ENCODE data around the gene MYH10.

DNA sequence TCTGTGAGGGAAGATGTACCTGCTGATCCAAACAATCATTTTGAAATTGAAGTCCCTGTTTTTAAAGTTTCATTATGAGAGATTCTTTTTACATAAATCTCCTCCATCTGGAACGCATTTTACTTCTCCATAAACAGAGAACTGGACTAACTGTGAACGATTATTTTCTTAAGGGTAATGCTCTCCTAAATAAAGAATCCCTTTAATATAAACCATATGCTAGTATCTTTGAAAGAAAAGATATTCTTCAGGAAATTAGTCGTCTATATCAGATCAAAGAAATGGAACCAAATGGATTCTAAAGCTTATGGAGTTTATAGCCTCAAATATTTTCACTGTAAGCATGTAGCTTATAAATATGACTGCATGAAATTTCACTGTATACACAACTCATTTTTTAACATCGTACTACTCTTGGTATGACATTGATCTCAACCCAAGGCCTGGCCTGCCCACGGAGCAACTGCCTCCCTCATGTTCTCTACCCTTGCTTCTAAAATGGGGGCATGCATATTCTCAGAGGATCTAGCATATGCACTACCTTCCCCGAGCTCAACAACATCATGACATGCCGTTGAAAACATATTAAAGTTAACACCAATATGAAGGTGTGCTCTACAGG is 66.4 kb downstream of the MYH10 start:
- no peak for TF ChIP-seq EZH2phosphoT487 (IDR thresholded peaks at IDR 0.05; ENCODE audit: insufficient read depth, low read depth)
- no peak for TF ChIP-seq EZH2 (IDR thresholded peaks at IDR 0.05; ENCODE audit: insufficient read depth, poor library complexity, severe bottlenecking)
